GM18867 (cell line): Measurements from ENCODE around the gene ABCA13.

ENCODE experiments used
- ATAC-seq: cut with Tn5 transposase; IDR thresholded peaks from one replicate; pipeline ENCODE4 v1.9.1; 2021; ENCODE audit warnings: mild to moderate bottlenecking, moderate library complexity; ENCODE audit not compliant: unreplicated experiment

The ABCA13 gene

DNA sequence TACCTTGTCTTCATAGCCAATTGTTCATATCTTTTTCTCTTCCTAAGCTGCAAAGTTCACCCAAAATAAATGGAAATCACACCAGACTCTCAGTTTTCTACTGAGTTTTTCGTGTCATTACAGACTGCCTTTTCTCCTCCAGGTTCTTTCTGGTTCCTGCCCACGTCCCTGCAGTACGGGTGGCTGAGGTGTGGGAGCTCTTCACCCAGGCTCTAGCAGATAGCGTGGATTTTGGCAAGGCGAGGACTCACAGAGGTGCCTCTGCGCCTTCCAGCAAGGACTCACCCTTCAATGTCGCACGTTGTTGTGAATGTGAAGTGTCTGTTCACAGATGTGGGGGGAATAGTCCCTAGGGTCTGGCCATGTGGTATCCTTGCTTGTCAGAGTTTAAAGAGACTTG lies 71.6 kb downstream of the ABCA13 start:
- no peak for ATAC-seq

DNA sequence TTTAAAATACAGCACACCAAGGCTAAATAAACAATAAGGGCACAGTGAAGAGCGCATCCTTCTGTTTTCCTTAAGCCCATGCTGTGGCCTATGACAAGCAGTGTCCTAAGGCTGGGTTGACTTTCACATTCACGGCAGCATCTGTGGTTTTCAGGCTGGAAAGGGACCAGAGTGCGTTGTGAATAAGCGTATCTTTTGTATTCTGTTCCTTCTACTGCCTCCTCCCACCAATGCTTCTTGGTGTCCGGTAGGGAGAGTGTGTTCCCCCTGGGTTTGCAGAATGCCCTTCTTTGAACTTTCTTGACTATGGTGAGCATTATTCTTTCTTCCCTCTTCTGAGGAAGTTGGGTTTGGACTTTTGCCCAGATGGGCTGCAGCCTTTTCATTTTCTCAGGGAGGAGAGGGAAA lies 73.6 kb downstream of the ABCA13 start:
- no peak for ATAC-seq

DNA sequence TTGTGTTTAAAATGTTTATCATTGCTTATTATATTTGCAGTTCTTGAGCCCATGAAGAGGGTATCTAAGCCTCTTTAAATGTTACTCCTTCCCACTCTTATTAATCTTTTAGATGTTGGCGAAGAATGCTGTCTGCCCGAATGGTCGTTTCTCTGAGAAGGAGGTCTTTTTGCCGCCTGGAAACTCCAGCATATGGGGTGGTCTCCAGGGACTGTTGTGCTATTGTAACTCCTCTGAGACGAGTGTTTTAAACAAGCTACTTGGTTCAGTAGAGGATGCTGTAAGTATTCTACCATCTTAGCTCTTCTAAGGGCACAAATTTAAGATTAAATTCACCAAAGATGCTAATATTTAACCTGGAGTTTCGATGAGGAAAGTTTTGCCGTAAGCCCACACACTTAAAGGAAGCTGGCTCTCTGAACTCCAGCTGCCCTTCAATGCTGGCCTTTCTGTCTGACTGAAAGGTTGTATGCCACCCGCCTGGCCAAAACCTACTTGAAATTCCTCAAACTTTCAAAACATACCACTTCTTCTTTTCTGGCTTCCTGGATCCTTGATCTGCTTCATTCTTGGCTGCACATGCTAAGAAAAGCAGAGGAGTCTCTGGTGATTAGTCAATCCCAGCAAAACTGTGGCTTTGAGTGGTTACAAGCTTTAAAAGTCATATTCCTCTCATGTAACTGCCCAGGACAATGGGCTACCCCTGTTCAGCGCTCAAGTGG lies 74.7 kb downstream of the ABCA13 start:
- ATAC-seq: peak; percentile 50

DNA sequence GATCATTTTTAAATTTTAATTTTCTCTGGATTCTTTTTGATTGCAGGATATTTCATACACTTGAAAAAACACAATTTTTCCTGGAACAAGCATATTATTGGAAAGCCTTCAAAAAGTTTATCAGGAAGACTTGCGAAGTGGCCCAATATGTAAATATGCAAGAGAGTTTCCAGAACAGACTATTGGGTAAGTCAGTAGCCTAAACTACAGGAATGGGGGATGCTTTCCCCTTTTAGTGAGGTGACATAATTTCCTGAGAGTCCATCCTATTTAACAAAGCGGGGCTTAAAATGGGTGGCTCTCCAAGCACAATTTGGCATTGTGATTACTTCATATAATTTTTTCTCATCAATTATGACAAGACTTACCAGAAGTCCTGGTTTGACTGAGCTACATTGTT lies 77.9 kb downstream of the ABCA13 start:
- no peak for ATAC-seq

DNA sequence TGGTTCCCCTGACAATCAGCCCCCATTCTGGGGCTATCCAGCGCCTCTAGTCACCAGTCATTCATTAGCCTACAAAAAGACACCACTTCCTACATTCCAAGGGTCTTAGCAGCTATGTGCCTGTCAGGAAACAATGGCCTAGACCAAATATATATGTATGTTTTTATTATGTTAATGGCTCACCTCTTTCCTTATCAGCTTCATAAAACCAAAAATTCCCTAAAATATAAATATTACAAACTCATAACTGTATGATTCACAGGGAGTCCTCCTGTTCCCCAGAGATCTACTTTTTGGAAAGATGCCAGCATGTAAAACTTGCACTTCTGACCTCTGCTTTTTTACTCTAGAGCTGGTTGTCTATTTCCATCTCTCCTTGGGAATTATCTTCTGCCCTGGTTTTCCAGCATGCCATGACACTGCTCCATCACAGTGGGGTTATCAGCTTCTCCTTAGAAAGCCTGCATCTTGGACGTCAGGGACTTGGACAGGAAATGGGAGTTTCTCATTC lies 79.2 kb downstream of the ABCA13 start:
- ATAC-seq: no peak

DNA sequence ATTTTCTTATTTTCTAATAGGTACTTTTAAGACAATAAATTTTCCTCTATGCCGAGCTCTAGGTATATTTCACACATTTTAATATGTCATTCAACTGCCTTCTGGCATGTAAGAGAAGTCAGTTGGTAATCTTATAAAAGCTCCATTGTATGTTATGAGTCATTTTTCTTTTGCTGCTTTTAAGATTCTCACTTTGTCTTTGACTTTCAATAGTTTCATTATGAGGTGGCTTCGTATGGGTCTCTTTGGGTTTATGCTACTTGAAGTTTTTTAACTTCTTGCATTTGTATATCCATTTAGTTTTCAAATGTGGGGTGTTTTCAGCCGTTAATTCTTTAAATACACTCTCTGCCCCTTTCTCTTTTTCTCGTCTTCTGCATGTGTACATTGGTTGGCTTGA lies 80.5 kb downstream of the ABCA13 start:
- ATAC-seq: peak; percentile 94

DNA sequence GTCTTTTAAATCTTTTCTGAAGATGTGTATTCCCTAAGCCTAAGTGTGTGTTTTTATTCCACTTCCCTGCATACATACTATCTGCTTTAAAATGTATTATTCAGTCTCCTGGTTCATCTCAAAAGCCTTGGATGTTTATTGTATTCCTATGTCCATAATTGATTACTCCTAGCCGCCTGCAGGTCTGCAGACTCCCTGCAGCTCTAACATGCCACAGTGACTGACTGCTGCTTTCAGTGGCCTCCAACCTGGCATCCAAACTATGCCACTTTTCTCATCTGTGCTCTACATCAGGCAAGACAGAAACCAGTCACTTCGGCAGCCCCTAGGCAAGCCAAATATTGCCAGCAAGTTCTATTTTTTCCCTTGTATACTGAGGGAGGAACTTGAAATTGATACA lies 81.7 kb downstream of the ABCA13 start:
- no peak for ATAC-seq

DNA sequence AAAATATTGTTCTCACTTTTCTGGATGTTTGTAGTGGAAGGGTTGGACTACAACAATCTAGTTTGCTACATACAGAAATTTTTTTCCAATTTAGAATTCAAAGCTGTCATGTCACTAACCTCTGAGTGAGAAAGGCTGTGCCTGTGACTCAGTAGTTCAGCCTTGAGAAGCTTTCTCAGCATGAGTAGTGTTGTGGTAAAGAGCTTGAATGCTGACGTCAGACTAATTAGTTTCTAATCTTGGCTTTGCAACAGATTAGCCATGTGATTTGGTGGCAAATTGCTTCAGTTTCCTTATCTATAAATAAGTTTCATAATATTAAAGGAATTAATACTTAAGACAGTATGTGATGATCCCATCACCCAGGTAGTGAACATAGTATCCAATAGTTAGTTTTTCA lies 83.8 kb downstream of the ABCA13 start:
- peak; percentile 35 for ATAC-seq

DNA sequence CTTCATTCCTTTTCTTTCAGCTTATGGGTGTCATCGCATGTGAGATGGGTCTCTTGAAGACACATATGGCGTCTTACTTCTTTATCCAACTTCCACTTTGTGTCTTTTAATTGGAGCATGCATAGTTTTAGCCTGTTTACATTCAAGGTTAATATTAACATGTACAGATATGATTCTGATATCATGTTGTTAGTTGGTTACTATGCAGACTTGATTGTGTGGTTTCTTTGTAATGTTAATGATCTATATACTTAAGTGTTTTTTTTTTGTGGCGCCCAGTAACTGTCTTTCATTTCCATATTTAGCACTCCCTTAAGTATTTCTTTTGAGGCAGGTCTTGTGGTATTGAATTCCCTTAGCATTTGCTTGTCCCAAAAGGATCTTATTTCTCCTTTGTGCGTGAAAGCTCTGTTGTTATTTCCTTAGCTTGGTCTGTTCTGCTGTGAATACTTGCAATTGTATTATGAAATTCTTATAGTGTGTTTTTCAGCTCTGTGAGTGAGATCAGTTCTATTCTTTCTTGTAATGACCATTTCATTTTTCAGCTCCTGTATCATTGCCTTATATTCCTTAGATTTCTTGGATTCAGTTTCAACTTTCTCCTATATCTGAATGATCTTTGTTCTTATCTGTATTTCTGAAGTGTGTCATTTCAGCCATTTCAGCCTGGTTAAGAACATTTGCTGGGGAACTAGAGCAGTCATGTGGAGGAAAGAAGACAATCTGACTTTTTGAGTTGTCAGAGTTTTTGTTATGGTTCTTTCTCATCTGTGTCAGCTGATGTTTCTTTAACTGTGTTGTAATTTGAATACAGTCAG lies 88.4 kb downstream of the ABCA13 start:
- ATAC-seq: no peak

DNA sequence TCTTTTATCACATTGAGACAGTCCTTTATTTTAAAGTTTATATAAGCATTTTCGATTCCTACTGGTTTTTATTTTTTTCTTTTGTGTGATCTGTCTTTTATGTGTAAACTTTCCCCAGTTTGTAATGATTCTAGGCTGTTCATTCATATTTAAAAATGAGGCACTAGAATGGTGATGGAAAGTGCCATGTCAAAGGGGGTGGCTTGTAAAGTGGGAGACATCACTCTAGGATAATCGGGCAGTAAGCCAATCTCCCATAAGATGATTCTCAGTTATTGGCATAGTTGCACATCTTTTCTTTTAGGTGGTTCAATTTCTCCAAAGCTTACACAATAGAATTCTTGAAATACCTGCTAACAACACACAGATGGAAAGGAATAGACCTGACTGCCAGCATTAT lies 90.4 kb downstream of the ABCA13 start:
- no peak for ATAC-seq

DNA sequence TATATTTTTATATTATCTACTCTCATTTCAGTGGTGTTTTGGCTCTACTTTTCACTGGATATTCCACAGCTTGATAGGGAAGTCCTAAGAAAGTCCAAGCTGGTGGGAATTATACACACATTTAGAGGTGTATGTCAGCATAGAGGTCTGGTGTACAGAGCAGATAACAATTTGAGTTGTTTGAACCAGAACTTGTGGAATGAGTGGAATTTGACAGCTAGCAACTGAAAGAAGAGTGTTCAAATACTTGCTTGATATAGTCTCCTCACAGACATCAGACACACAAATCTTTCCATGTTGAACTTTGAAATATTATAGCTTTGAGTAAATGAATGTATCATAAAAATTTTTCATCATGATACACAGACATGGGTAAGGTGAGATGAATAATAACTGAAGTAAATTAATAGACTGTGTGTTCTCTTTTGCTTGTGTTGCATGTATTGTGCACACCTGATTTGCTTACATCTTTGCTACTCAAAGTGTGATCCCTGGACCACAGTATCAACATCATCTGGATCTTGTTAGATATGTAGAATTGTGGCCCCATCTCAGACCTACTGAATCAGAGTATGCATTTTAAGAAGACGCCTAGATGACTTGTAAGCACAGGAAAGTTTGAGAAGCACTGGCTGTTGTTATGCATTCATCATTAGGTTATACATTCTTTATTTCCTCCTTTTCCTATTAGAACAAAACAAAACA lies 91.5 kb downstream of the ABCA13 start:
- no peak for ATAC-seq

DNA sequence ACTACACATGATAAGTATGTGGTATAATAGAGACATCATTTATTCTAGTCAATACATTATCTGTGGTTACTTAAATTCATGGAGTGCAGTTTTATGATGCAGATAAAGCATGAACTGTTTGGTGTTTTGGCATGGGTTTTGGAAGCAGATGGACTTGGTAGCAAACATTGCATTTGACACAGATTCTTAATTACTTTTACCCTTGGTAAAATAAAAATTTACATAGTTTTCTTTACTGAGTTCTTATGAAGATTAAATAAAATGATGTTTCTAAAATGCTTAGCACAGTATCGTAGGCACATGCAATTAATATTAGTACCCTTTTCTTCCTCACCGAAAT lies 92.0 kb downstream of the ABCA13 start:
- no peak for ATAC-seq

DNA sequence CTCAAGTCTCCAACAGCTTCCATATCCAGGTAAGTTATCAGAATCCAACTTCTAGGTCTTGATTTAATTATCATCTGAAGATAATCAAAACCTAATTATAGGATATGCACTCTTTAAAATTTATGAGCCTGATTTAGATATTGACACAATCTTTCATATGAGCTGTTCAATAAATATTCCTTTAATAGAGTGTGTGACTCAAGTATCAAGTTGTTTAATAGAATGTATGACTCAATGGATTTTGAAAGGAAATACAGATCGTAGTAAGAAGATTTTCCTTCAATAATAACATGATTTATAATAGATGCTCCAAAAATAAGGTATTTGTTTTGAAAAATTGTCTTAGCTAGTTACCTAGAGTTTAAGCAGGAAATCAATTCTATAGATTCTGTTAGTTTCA lies 97.8 kb downstream of the ABCA13 start:
- no peak for ATAC-seq

DNA sequence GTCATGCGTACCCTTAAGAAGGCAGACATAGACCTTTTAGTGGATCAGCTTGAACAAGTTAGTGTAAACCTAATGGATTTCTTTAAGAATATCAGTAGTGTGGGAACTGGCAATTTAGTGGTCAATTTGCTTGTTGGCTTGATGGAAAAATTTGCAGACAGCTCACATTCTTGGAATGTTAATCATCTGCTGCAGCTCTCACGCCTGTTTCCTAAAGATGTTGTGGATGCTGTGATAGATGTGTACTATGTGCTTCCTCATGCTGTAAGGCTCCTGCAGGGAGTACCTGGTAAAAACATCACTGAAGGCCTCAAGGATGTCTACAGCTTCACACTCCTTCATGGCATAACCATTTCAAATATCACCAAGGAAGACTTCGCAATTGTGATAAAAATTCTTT lies 103.4 kb downstream of the ABCA13 start:
- ATAC-seq: no peak

DNA sequence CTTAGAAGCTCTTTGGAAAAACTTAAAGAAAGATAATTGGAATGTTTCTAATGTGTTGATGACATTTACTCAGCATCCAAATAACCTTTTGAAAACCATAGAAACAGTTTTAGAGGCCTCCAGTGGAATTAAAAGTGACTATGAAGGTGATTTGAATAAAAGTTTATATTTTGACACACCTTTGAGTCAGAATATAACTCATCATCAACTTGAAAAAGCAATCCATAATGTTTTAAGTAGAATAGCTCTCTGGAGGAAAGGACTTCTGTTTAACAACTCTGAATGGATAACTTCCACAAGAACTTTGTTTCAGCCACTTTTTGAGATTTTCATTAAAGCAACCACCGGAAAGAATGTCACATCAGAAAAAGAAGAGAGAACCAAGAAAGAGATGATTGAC lies 108.2 kb downstream of the ABCA13 start:
- no peak for ATAC-seq

DNA sequence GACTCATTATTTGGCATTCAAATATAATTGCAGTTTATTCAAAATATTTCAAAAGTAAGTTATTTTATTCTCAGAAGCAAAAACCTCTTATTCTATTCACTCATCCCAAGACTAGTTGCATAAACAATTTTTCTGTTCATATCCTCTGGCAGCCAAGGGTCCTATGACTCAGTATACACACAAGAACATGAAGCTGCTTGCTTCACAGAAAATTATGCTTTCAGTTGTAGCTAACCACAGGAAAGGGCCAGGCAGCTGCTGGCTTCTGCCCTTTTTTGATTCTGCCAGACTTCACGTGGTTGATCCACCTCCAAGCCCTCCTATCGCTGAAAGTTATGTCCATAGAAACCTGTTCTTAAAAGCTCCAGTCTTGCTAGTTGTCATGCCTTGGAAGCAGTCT lies 108.8 kb downstream of the ABCA13 start:
- ATAC-seq: no peak

DNA sequence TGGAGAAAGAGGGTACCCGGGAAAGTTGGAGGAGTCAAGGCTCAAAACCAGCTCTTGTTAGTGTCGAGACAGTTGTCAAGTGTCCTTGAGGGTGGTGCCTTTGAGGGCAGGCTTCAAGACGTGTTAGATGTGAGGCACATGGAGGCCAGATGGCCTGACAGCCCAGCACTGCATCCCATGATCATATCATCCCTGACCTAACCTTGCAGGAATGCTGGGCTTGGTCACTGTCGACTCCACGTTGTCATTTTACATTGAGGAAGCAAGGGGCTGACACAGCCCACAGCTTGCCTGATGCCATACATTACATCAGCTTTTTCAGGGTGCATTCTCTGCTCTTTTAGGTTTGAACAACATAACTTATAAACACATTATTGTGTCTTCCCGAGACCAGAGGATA lies 114.1 kb downstream of the ABCA13 start:
- ATAC-seq: no peak

DNA sequence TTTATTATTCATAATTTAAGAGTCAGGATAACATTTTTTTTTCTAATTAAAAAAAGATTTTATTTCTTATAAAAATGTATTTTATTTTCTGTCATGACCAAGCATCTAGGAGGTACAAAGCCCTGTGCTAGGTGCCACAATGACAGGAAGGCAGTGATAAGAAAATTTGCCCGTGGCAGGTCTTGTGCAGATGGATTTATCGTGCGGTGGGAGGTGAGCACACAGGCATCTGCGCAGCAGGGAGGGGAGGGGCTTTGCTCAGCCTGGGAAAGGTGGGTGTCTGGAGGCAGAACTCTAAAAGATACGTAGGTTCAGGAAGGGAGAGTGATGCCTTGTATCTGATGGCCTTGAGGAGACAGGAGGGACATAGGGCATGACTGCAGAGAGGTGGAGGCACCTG lies 115.6 kb downstream of the ABCA13 start:
- no peak for ATAC-seq

DNA sequence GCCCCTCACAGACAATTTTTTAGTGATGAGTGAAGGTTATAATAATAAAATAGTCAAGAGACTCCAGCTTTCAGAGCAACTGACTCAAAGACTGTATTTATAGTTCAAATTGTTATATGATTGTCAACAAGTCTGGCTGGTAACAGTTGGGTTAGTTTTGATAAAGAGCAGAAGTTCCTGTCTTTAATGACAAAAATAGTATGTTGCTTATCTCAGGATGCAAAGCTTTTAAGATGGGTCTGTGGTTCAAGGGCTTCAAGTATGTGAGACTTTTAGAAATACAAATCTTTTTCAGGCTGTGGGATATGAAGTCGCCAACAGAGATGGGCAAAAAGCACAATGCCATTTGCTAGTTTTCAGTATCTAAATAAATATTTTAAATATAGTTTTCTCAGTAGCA lies 118.4 kb downstream of the ABCA13 start:
- no peak for ATAC-seq

DNA sequence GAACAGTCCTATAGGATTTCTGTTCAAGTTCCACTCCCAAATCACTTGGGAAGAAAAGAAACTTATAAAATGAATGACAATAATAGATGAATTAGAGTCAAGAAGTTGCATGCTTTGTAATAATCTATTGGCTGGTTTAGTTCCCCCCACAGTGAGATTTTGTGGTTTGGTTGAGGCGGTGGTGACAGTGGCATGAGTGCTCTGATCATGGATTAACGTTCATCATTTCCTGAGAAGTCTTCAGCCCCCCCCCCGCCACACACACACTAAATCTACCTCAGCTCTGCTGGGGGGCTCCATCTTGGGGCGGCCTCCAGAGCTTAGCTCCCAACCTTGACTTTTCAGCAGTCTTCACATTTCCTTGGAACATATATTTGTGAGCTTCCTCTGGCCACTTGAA lies 121.7 kb downstream of the ABCA13 start:
- ATAC-seq: no peak

DNA sequence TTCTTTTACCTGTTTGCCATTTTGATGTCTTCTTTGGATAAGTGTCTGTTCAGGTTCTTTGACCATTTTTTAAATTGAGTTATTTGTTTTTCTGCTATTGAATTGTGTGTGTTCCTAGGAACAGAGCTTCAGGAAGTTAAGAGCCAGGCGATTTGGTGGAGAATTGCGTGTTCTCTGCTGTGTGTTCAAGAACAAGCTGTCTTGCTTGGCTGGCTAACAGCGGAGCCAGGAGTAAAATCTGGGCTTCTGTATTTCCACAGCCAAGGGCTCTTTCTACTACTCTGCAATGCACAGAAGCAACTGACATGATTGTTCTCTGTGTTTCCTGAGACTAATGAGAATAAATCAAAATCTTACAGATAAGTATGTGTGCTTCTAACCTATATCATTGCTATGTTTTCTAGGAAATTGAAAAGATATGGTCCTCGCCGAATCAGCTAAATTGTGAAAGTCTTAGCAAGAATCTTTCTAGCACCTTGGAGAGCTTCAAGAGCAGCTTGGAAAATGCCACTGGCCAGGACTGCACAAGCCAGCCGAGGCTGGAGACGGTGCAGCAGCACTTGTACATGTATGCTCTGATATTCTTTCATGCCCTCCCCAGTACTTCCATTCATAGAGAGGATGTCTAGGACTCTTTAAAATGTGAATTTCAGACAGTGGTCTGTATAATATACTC lies 124.2 kb downstream of the ABCA13 start:
- ATAC-seq: no peak
